Neuronal stem cell (in vitro differentiated cells): Measurements from ENCODE around the gene FRAS1.

ENCODE experiments used
- DNase-seq: peaks from one replicate; pipeline ENCODE4 v3.0.0-alpha.2; 2013; ENCODE audit warnings: low spot score
- H2AFZ ChIP-seq: one replicate; pipeline ENCODE4 v1.6.1; 2013; ENCODE audit warnings: mild to moderate bottlenecking, low read length, inconsistent platforms
- H2AK5ac ChIP-seq: 2 replicates; pipeline ENCODE4 v1.6.1; 2013; ENCODE audit warnings: low read depth, mild to moderate bottlenecking, inconsistent platforms, low read length, moderate library complexity, mixed read lengths
- H2BK120ac ChIP-seq: 2 replicates; pipeline ENCODE4 v1.6.1; 2013; ENCODE audit warnings: low read depth, mild to moderate bottlenecking, inconsistent platforms, low read length, moderate library complexity, mixed read lengths
- H2BK12ac ChIP-seq: one replicate; pipeline ENCODE4 v1.6.1; 2013; ENCODE audit warnings: low read length, inconsistent platforms
- H2BK15ac ChIP-seq: 2 replicates; pipeline ENCODE4 v1.6.1; 2013; ENCODE audit warnings: mild to moderate bottlenecking, low read length, inconsistent platforms, mixed read lengths
- H2BK5ac ChIP-seq: one replicate; pipeline ENCODE4 v1.6.1; 2013; ENCODE audit warnings: inconsistent platforms, mild to moderate bottlenecking, low read length, moderate library complexity
- H3K14ac ChIP-seq: one replicate; pipeline ENCODE4 v1.6.1; 2013; ENCODE audit warnings: low read length, inconsistent platforms
- H3K18ac ChIP-seq: 2 replicates; pipeline ENCODE4 v1.6.1; 2013; ENCODE audit warnings: low read length, inconsistent platforms
- H3K23ac ChIP-seq: 2 replicates; pipeline ENCODE4 v1.6.1; 2013; ENCODE audit warnings: low read depth, mild to moderate bottlenecking, mixed read lengths, low read length, inconsistent platforms; ENCODE audit not compliant: poor library complexity
- H3K27ac ChIP-seq: replicated peaks from 3 replicates; pipeline ENCODE4 v1.5.1; 2013; ENCODE audit warnings: low read length, inconsistent platforms
- H3K27me3 ChIP-seq, 3 experiments: 2 replicates each; pipeline ENCODE4 v1.6.1; 2013; ENCODE audit warnings: low read length in 3 of 3, mild to moderate bottlenecking in 2 of 3, inconsistent platforms in 1 of 3, low read depth in 1 of 3, mixed read lengths in 1 of 3, moderate library complexity in 1 of 3; ENCODE audit not compliant: control insufficient read depth in 3 of 3, insufficient read depth in 3 of 3
- H3K36me3 ChIP-seq, 2 donors: replicated peaks in 1 of 2; 2 replicates each; pipeline ENCODE4 v1.6.1; 2013; ENCODE audit warnings: low read length in 2 of 2; ENCODE audit not compliant: control insufficient read depth in 2 of 2, insufficient read depth in 2 of 2
- H3K4ac ChIP-seq: 2 replicates; pipeline ENCODE4 v1.6.1; 2013; ENCODE audit warnings: inconsistent platforms, mild to moderate bottlenecking, low read length, moderate library complexity
- H3K4me1 ChIP-seq, 2 donors: 1 replicate in 1 of 2; 2 replicates in 1 of 2; pipeline ENCODE4 v1.6.1; 2013; ENCODE audit warnings: low read length in 2 of 2, low read depth in 1 of 2; ENCODE audit not compliant: control insufficient read depth in 2 of 2, insufficient read depth in 1 of 2
- H3K4me2 ChIP-seq: one replicate; pipeline ENCODE4 v1.6.1; 2013; ENCODE audit warnings: mild to moderate bottlenecking, low read length, inconsistent platforms; ENCODE audit not compliant: insufficient read depth, poor library complexity, severe bottlenecking
- H3K4me3 ChIP-seq, 2 donors: 2 replicates each; pipeline ENCODE4 v1.5.1; 2013; ENCODE audit warnings: low read length in 2 of 2, mild to moderate bottlenecking in 2 of 2, inconsistent platforms in 1 of 2, moderate library complexity in 1 of 2
- H3K79me1 ChIP-seq: one replicate; pipeline ENCODE4 v1.6.1; 2013; ENCODE audit warnings: low read depth, mild to moderate bottlenecking, inconsistent platforms, low read length, moderate library complexity
- H3K9ac ChIP-seq: one replicate; pipeline ENCODE4 v1.6.1; 2013; ENCODE audit warnings: mild to moderate bottlenecking, low read depth, low read length, inconsistent platforms; ENCODE audit not compliant: poor library complexity
- H3K9me3 ChIP-seq, 2 donors: replicated peaks in 1 of 2; 2 replicates each; pipeline versions ENCODE3 to v1.6.1; 2013; ENCODE audit warnings: low read length in 2 of 2, mild to moderate bottlenecking in 2 of 2, inconsistent platforms in 1 of 2, low read depth in 1 of 2, mixed read lengths in 1 of 2, moderate library complexity in 1 of 2; ENCODE audit not compliant: control insufficient read depth in 2 of 2, insufficient read depth in 1 of 2
- H4K8ac ChIP-seq: one replicate; pipeline ENCODE4 v1.6.1; 2013; ENCODE audit warnings: low read depth, mild to moderate bottlenecking, inconsistent platforms, low read length, moderate library complexity
- H4K91ac ChIP-seq: one replicate; pipeline ENCODE4 v1.6.1; 2013; ENCODE audit warnings: low read length, low read depth, mild to moderate bottlenecking, inconsistent platforms; ENCODE audit not compliant: poor library complexity
- WGBS, 2 donors: extraction: QIAGEN DNeasy Blood & Tissue Kit; methylation state at CpG; one replicate each; pipeline ENCODE4 v1.1.7; 2013; ENCODE audit warnings: missing lambda C conversion rate in 2 of 2, mixed read lengths in 1 of 2; ENCODE audit not compliant: insufficient read length in 2 of 2, insufficient replicate concordance in 1 of 2; ENCODE audit errors: extremely low coverage in 2 of 2; 5-methylcytosine and 5-hydroxymethylcytosine counted together

FRAS1 gene

GRCh38 chr4:78024085-78024484 is 33.0 kb upstream of the FRAS1 start:
- H3K27ac ChIP-seq, result no peak overlapping the region
- DNase-seq, result no peak
- no peak overlapping the region for H2BK5ac ChIP-seq
- no peak overlapping the region for H3K4me2 ChIP-seq
- H3K79me1 ChIP-seq, result no peaks in the 10 kb centered on the region
- H2AFZ ChIP-seq, result no peak overlapping the region
- H3K9me3 ChIP-seq, result no peaks in the 10 kb centered on the region
- no peak overlapping the region for H3K4ac ChIP-seq
- H3K9ac ChIP-seq, result no peak overlapping the region
- no peak overlapping the region for H2AK5ac ChIP-seq
- no peak overlapping the region for H4K8ac ChIP-seq
- no peak overlapping the region for H3K14ac ChIP-seq
- no peak overlapping the region for H2BK12ac ChIP-seq
- no peaks in the 10 kb centered on the region for H3K36me3 ChIP-seq
- no peaks in the 10 kb centered on the region for H3K4me1 ChIP-seq
- no CpG with 5 or more reads among the region's 1 CpG for WGBS, 2 donors
- no peak overlapping the region for H3K4me3 ChIP-seq
- no peak overlapping the region for H4K91ac ChIP-seq
- no peaks in the 10 kb centered on the region for H3K27me3 ChIP-seq
- H3K18ac ChIP-seq, result no peak overlapping the region
- H2BK120ac ChIP-seq, result no peak overlapping the region
- H2BK15ac ChIP-seq, result no peak overlapping the region
- H3K23ac ChIP-seq, result no peak overlapping the region

- WGBS, 2 donors, result no CpG with 5 or more reads among the region's 3 CpGs
- H4K8ac ChIP-seq, result no peak overlapping the region
These were observed 32.5 kb upstream of the FRAS1 start for GRCh38 chr4:78024576-78025091.

GRCh38 chr4:78031417-78031950 is 25.6 kb upstream of the FRAS1 start:
- Histone ChIP-seq H3K9ac (no peak overlapping the region), H3K4me3 (no peak overlapping the region), H3K14ac (no peak overlapping the region), H2BK120ac (no peak overlapping the region), H3K18ac (no peak overlapping the region), H4K91ac (no peak overlapping the region), H4K8ac (no peak overlapping the region), H2BK5ac (no peak overlapping the region), H3K27ac (no peak overlapping the region), H2BK15ac (no peak overlapping the region), H3K36me3 (no peaks in the 10 kb centered on the region), H3K4me2 (no peak overlapping the region), H3K23ac (no peak overlapping the region), H3K9me3 (peaks cover 0 to 3% of the 10 kb centered on the region in 2 donors), H3K4me1 (no peaks in the 10 kb centered on the region), H3K4ac (no peak overlapping the region), H2BK12ac (no peak overlapping the region), H2AFZ (no peak overlapping the region), H3K79me1 (no peaks in the 10 kb centered on the region), H2AK5ac (no peak overlapping the region), H3K27me3 (no peaks in the 10 kb centered on the region)
- DNase-seq, result no peak
- no CpG with 5 or more reads among the region's 5 CpGs for WGBS, 2 donors

More at GRCh38 chr4:78024576-78025091, 32.5 kb upstream of the FRAS1 start:
- Histone ChIP-seq H3K14ac (no peak overlapping the region), H2AK5ac (no peak overlapping the region), H3K18ac (no peak overlapping the region), H3K9ac (no peak overlapping the region), H3K9me3 (no peaks in the 10 kb centered on the region), H3K4me1 (no peaks in the 10 kb centered on the region), H2BK5ac (no peak overlapping the region), H2BK12ac (no peak overlapping the region), H3K23ac (no peak overlapping the region), H3K79me1 (no peaks in the 10 kb centered on the region), H2BK120ac (no peak overlapping the region), H3K36me3 (no peaks in the 10 kb centered on the region), H3K4me3 (no peak overlapping the region), H3K4me2 (no peak overlapping the region), H4K91ac (no peak overlapping the region), H2AFZ (no peak overlapping the region), H3K4ac (no peak overlapping the region), H3K27ac (no peak overlapping the region), H3K27me3 (no peaks in the 10 kb centered on the region), H2BK15ac (no peak overlapping the region)
- DNase-seq, result no peak

- H3K4ac ChIP-seq, result no peak overlapping the region
These were observed 24.7 kb upstream of the FRAS1 start for GRCh38 chr4:78032446-78032845.

More at GRCh38 chr4:78032446-78032845, 24.7 kb upstream of the FRAS1 start:
- Histone ChIP-seq H3K9me3 (peaks cover 0 to 3% of the 10 kb centered on the region in 2 donors), H3K4me3 (no peak overlapping the region), H3K79me1 (no peaks in the 10 kb centered on the region), H2BK120ac (no peak overlapping the region), H3K36me3 (no peaks in the 10 kb centered on the region), H3K14ac (no peak overlapping the region), H2BK15ac (no peak overlapping the region), H2BK5ac (no peak overlapping the region), H2AFZ (no peak overlapping the region), H2AK5ac (no peak overlapping the region), H3K27me3 (no peaks in the 10 kb centered on the region), H3K4me2 (no peak overlapping the region), H3K18ac (no peak overlapping the region), H4K8ac (no peak overlapping the region), H4K91ac (no peak overlapping the region), H3K23ac (no peak overlapping the region), H3K9ac (no peak overlapping the region), H3K27ac (no peak overlapping the region), H3K4me1 (no peaks in the 10 kb centered on the region), H2BK12ac (no peak overlapping the region)
- DNase-seq, result no peak
